Sigmoid colon (tissue), 7 donors: Measurements from ENCODE around the gene CCDC178. TPM values are rescaled to one million over a fixed set of nuclear protein-coding genes. Genes with fewer than 3 reads are reported as not detected.

Experiments used
- DNase-seq: peaks from one replicate; pipeline ENCODE4 v3.0.0-alpha.2; 2019
- H3K27ac ChIP-seq, 4 donors: fragments of 200-600 bp; sonication (generic); one replicate each; pipeline ENCODE4 v1.5.1; 2016 to 2019; ENCODE audit warnings: mild to moderate bottlenecking in 1 of 4
- H3K27me3 ChIP-seq, 3 donors: fragments of 200-600 bp; sonication (generic); one replicate each; pipeline ENCODE4 v1.5.1; 2019; ENCODE audit warnings: mild to moderate bottlenecking in 1 of 3
- H3K36me3 ChIP-seq, 4 donors: fragments of 200-600 bp; sonication (generic); one replicate each; pipeline ENCODE4 v1.5.1; 2016 to 2019
- H3K4me1 ChIP-seq, 4 donors: fragments of 200-600 bp; sonication (generic); one replicate each; pipeline ENCODE4 v1.5.1; 2017 to 2019
- H3K4me3 ChIP-seq, 4 donors: fragments of 200-600 bp; sonication (generic); one replicate each; pipeline ENCODE4 v1.5.1; 2017 to 2019; ENCODE audit warnings: mild to moderate bottlenecking in 2 of 4, moderate library complexity in 1 of 4
- H3K9me3 ChIP-seq, 4 donors: fragments of 200-600 bp in 3 of 4; sonication (generic) in 3 of 4; one replicate each; pipeline versions ENCODE4 v1.5.1 to v1.6.1; 2013 to 2019
- CTCF ChIP-seq, 4 experiments: fragments of 450-650 bp in 3 of 4; fragments of 200-600 bp in 1 of 4; IDR thresholded peaks; one replicate each; pipeline ENCODE4 v1.5.1; 2016 to 2019; ENCODE audit warnings: antibody characterized with exemption in 4 of 4, mild to moderate bottlenecking in 3 of 4, moderate library complexity in 2 of 4
- EP300 ChIP-seq, 4 donors: sonication (generic); formaldehyde crosslinking; IDR thresholded peaks; one replicate each; pipeline ENCODE4 v1.6.1; 2017; ENCODE audit warnings: antibody characterized with exemption in 4 of 4
- POLR2A ChIP-seq, 2 donors: fragments of 450-650 bp; IDR thresholded peaks; one replicate each; pipeline ENCODE4 v1.6.1; 2016; ENCODE audit warnings: antibody characterized with exemption in 2 of 2, mild to moderate bottlenecking in 2 of 2, moderate library complexity in 2 of 2
- POLR2AphosphoS5 ChIP-seq, 4 donors: sonication (generic); formaldehyde crosslinking; IDR thresholded peaks; one replicate each; pipeline ENCODE4 v1.6.1; 2017; ENCODE audit warnings: antibody characterized with exemption in 4 of 4
- WGBS, 2 donors: extraction: QIAGEN DNeasy Blood & Tissue Kit; methylation state at CpG; one replicate each; pipeline ENCODE4 v1.1.7; 2013; 5-methylcytosine and 5-hydroxymethylcytosine counted together
- intact Hi-C: fragments of 100-400 bp; cut with DNase I; formaldehyde crosslinking; loops from one replicate; pipeline ENCODE4 v1.15.1; 2023
- polyA plus RNA-seq, 3 donors: library from polyadenylated mRNA; stranded (reverse); fragments of 200-250 nt; gene quantifications; one replicate each; pipeline ENCODE4 v1.2.3, GENCODE V29; 2013
- total RNA-seq, 4 donors: library from RNA; depleted of rRNA; stranded (reverse); fragments of >200 nt; gene quantifications; one replicate each; pipeline ENCODE4 v1.1.0, GENCODE V29; 2016
- donor health status: healthy with polysubstance abuse.
- donor health status: Bipolar disorder and iron deficiency.
- donor health status: healthy.

The CCDC178 gene
- total and polyA plus RNA-seq, 7 donors: under 0.01 to 1.7 (median 0.66) TPM; not detected in 2

DNA sequence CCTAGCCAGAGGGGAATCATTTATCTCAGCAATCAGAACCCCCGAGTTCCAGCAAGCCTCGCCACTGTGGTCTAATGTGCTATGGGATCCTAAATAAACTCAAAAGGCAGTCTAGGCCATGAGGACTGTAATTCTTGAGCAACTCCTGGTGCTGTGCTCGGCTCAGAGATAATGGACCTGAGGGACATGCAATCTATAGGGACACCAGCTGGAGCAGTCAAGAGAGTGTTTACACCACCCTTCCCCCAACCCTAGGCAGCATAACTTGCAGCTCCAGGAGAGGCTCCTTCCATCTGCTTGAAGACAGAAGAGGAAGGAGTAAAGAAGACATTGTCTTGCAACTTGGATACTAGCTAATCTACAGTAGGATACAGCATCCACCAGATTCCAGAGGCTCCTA is 442.2 kb downstream of the CCDC178 start:
- Histone ChIP-seq H3K4me1 (no peaks in the 10 kb centered on the region), H3K4me3 (no peak overlapping the region), H3K9me3 (no peaks in the 10 kb centered on the region), H3K27ac (no peak overlapping the region), H3K36me3 (no peaks in the 10 kb centered on the region), H3K27me3 (no peaks in the 10 kb centered on the region)
- WGBS, 2 donors: 80 to 81% methylated on average over 3 of the region's 3 CpGs
- TF ChIP-seq CTCF (IDR thresholded peaks at IDR 0.05) (no peak), POLR2A (IDR thresholded peaks at IDR 0.05) (no peak), EP300 (IDR thresholded peaks at IDR 0.05) (no peak), POLR2AphosphoS5 (IDR thresholded peaks at IDR 0.05) (no peak)
- no peak for DNase-seq
- intact Hi-C loops: no loop called here

DNA sequence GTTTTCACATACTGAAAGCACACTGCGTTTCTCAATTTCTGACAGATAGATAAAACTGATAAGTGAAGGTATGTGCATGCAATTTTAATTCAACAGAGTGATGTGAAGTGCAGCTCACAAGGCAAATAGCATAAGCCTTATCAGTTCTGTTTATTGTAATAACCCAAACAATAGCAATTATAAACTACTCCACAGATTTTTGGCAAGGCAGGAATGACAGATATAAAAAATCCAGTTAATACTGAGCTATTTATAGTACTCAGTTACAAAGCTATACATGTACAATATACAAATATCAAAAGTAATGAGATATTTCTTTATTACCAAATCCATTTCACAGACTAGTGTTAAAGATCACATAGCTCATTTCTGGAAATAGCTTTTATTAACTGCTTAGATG is 456.8 kb downstream of the CCDC178 start:
- no peak for DNase-seq
- Histone ChIP-seq H3K27me3 (no peaks in the 10 kb centered on the region), H3K4me1 (no peaks in the 10 kb centered on the region), H3K27ac (no peak overlapping the region), H3K9me3 (no peaks in the 10 kb centered on the region), H3K4me3 (no peak overlapping the region), H3K36me3 (no peaks in the 10 kb centered on the region)
- TF ChIP-seq EP300 (IDR thresholded peaks at IDR 0.05) (no peak), POLR2A (IDR thresholded peaks at IDR 0.05) (no peak), POLR2AphosphoS5 (IDR thresholded peaks at IDR 0.05) (no peak), CTCF (IDR thresholded peaks at IDR 0.05) (no peak)
- 57 to 69% methylated on average over 1 of the region's 1 CpG for WGBS, 2 donors
- intact Hi-C loops: no loop called here

- DNase-seq: no peak
- 57 to 67% methylated on average over 2 of the region's 2 CpGs for WGBS, 2 donors
These were observed 459.6 kb downstream of the CCDC178 start for GRCh38 chr18:32980896-32981295.

GRCh38 chr18:32975501-32975900 is 465.0 kb downstream of the CCDC178 start:
- no peak overlapping the region for H3K27ac ChIP-seq
- DNase-seq: no peak
- intact Hi-C loops: no loop called here
- H3K4me3 ChIP-seq: no peak overlapping the region
- H3K9me3 ChIP-seq: no peaks in the 10 kb centered on the region
- no peaks in the 10 kb centered on the region for H3K4me1 ChIP-seq
- H3K36me3 ChIP-seq: no peaks in the 10 kb centered on the region
- no peak for TF ChIP-seq EP300 (IDR thresholded peaks at IDR 0.05)
- TF ChIP-seq POLR2A (IDR thresholded peaks at IDR 0.05): no peak
- TF ChIP-seq POLR2AphosphoS5 (IDR thresholded peaks at IDR 0.05): no peak
- TF ChIP-seq CTCF (IDR thresholded peaks at IDR 0.05): no peak
- no peaks in the 10 kb centered on the region for H3K27me3 ChIP-seq

More at GRCh38 chr18:32980896-32981295, 459.6 kb downstream of the CCDC178 start:
- H3K4me1 ChIP-seq: no peaks in the 10 kb centered on the region
- intact Hi-C loops: no loop called here
- no peaks in the 10 kb centered on the region for H3K27me3 ChIP-seq
- no peaks in the 10 kb centered on the region for H3K9me3 ChIP-seq
- H3K4me3 ChIP-seq: no peak overlapping the region
- no peaks in the 10 kb centered on the region for H3K36me3 ChIP-seq
- no peak overlapping the region for H3K27ac ChIP-seq
- TF ChIP-seq EP300 (IDR thresholded peaks at IDR 0.05): no peak
- no peak for TF ChIP-seq POLR2A (IDR thresholded peaks at IDR 0.05)
- no peak for TF ChIP-seq POLR2AphosphoS5 (IDR thresholded peaks at IDR 0.05)
- TF ChIP-seq CTCF (IDR thresholded peaks at IDR 0.05): no peak

- Histone ChIP-seq H3K36me3 (no peaks in the 10 kb centered on the region), H3K4me3 (no peak overlapping the region), H3K4me1 (no peaks in the 10 kb centered on the region), H3K9me3 (no peaks in the 10 kb centered on the region), H3K27me3 (no peaks in the 10 kb centered on the region), H3K27ac (no peak overlapping the region)
- no peak for TF ChIP-seq EP300 (IDR thresholded peaks at IDR 0.05)
- TF ChIP-seq POLR2AphosphoS5 (IDR thresholded peaks at IDR 0.05): no peak
- no peak for TF ChIP-seq CTCF (IDR thresholded peaks at IDR 0.05)
- 90 to 100% methylated on average over 1 of the region's 1 CpG for WGBS, 2 donors
- intact Hi-C loops: no loop called here
- DNase-seq: no peak
These were observed 465.4 kb downstream of the CCDC178 start for GRCh38 chr18:32975163-32975436.
